ENCODE results near the gene HTRA1. TPM values are rescaled to one million over a fixed set of nuclear protein-coding genes. Genes with fewer than 3 reads are reported as not detected.

Gene HTRA1
- total and polyA plus RNA-seq, 2 of the 4 experiments (the other 2 are of a cell fraction) = 28.5 to 108 TPM

DNA sequence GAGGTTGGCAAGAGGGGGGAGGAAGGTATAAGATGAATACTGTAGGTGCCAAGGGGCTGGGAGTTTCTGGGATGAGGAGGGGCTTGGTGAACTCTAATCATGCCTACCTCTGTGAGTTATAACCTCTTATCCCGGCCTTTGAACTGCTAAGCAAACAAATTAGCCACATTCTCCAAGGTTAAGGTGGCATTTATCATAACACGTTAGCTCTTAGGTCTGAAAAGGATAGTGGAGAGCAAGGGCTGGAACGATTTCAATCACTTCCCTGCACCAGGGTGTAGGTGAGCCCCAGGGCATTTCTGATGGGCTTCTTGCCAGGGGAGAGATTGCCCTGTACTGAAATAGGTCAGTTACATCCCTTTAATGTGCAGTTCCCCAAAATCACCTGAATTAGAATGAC is 70.6 kb downstream of the HTRA1 start:
- dilution Hi-C loops (cut with HindIII; ENCODE audit: low sequenced_read_pairs, unreplicated experiment) = no loop called here

More for the DNA sequence above, 70.6 kb downstream of the HTRA1 start:
- intact Hi-C loops (cut with micrococcal nuclease) = no loop called here
- ChIA-PET CTCF (no interaction called here), POLR2A (ENCODE audit: unreplicated experiment) (no interaction called here)
- H3K4me3 ChIP-seq (ENCODE audit: insufficient read depth, low read depth, low read length) = no peak overlapping the region
- no CpG with 5 or more reads among the region's 3 CpGs for WGBS, 2 experiments (ENCODE audit: extremely low coverage in 2 of 2, insufficient read length in 1 of 2)
- H3K9me1 ChIP-seq (ENCODE audit: insufficient read depth, low read length) = no peaks in the 10 kb centered on the region
- H2BK5ac ChIP-seq (ENCODE audit: low read depth, low read length, poor library complexity, severe bottlenecking) = no peak overlapping the region
- no peak overlapping the region for H3K23ac ChIP-seq (ENCODE audit: low read depth, low read length)
- no peak overlapping the region for H3K9ac ChIP-seq (ENCODE audit: low read depth, low read length)
- in situ Hi-C loops (cut with MboI; ENCODE audit: low sequenced_read_pairs) = no loop called here
- no peak overlapping the region for H2AFZ ChIP-seq (replicated peaks; ENCODE audit: low read length, poor library complexity)
- H3K4ac ChIP-seq (ENCODE audit: low read depth, low read length) = no peak overlapping the region
- no peak overlapping the region for H2BK20ac ChIP-seq (ENCODE audit: low read depth, low read length)
- H3K27me3 ChIP-seq (ENCODE audit: control insufficient read depth, insufficient read depth, low read length) = peaks cover 2% of the 10 kb centered on the region
- no peak overlapping the region for H4K8ac ChIP-seq (ENCODE audit: low read depth in 2 of 2, low read length in 2 of 2)
- no peak overlapping the region for H3K4me2 ChIP-seq (ENCODE audit: low read depth, low read length)
- H4K91ac ChIP-seq (ENCODE audit: insufficient read depth, low read depth, low read length) = no peak overlapping the region
- no peak overlapping the region for H2AK5ac ChIP-seq (ENCODE audit: low read depth, low read length)
- no peak overlapping the region for H4K5ac ChIP-seq (ENCODE audit: low read depth, low read length)
- TF ChIP-seq RAD21 (IDR thresholded peaks at IDR 0.05; ENCODE audit: low read length) (no peak), MAFK (IDR thresholded peaks at IDR 0.05; ENCODE audit: low read depth, low read length) (no peak), MXI1 (IDR thresholded peaks at IDR 0.05; ENCODE audit: borderline replicate concordance, low read depth, low read length) (no peak), CHD1 (IDR thresholded peaks at IDR 0.05; ENCODE audit: low read depth, low read length) (no peak), FOS (IDR thresholded peaks at IDR 0.05; ENCODE audit: low read depth, low read length) (no peak), SMC3 (IDR thresholded peaks at IDR 0.05; ENCODE audit: low read depth, low read length) (no peak), RFX5 (IDR thresholded peaks at IDR 0.05; ENCODE audit: low read depth, low read length) (no peak), RCOR1 (IDR thresholded peaks at IDR 0.05; ENCODE audit: insufficient replicate concordance, low read length) (no peak), MAZ (IDR thresholded peaks at IDR 0.05; ENCODE audit: borderline replicate concordance, low read depth, low read length) (no peak), NFE2L2 (IDR thresholded peaks at IDR 0.05; ENCODE audit: low read depth, low read length) (no peak), CEBPB (IDR thresholded peaks at IDR 0.05; ENCODE audit: low read depth, low read length) (no peak), POLR2A (IDR thresholded peaks at IDR 0.05; ENCODE audit: low read depth, low read length) (no peak)
- TF ChIP-seq, protein P1, sequence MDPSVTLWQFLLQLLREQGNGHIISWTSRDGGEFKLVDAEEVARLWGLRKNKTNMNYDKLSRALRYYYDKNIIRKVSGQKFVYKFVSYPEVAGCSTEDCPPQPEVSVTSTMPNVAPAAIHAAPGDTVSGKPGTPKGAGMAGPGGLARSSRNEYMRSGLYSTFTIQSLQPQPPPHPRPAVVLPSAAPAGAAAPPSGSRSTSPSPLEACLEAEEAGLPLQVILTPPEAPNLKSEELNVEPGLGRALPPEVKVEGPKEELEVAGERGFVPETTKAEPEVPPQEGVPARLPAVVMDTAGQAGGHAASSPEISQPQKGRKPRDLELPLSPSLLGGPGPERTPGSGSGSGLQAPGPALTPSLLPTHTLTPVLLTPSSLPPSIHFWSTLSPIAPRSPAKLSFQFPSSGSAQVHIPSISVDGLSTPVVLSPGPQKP (IDR thresholded peaks at IDR 0.05; ENCODE audit: borderline replicate concordance, low read depth, low read length) = no peak
- TF ChIP-seq, protein P2, sequence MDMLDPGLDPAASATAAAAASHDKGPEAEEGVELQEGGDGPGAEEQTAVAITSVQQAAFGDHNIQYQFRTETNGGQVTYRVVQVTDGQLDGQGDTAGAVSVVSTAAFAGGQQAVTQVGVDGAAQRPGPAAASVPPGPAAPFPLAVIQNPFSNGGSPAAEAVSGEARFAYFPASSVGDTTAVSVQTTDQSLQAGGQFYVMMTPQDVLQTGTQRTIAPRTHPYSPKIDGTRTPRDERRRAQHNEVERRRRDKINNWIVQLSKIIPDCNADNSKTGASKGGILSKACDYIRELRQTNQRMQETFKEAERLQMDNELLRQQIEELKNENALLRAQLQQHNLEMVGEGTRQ (IDR thresholded peaks at IDR 0.05; ENCODE audit: low read depth, low read length) = no peak
- H3K56ac ChIP-seq (ENCODE audit: extremely low read depth, insufficient read depth, low read length) = no peak overlapping the region
- no peak overlapping the region for H3K27ac ChIP-seq (ENCODE audit: insufficient read depth, low read length)
- H2AK9ac ChIP-seq (replicated peaks; ENCODE audit: low read depth, low read length, poor library complexity) = no peak overlapping the region
- H3K14ac ChIP-seq (replicated peaks; ENCODE audit: low read depth, low read length) = no peak overlapping the region
- no peak overlapping the region for H2BK120ac ChIP-seq (ENCODE audit: low read depth, low read length)
- DNase-seq = no peak
- no peaks in the 10 kb centered on the region for H3K4me1 ChIP-seq (ENCODE audit: control insufficient read depth, insufficient read depth, low read length)
- H3K18ac ChIP-seq (ENCODE audit: low read depth, low read length) = no peak overlapping the region
- no TSS peak for BruUV-seq (replicated peaks)
- H3K9me3 ChIP-seq (ENCODE audit: control insufficient read depth, insufficient read depth, low read length) = no peaks in the 10 kb centered on the region
- no peaks in the 10 kb centered on the region for H3K36me3 ChIP-seq (ENCODE audit: control insufficient read depth, insufficient read depth, low read length)
- no peak for ATAC-seq (ENCODE audit: low read depth)
- no peak overlapping the region for H2BK15ac ChIP-seq (ENCODE audit: low read depth, low read length)
- H3K79me1 ChIP-seq (ENCODE audit: low read depth in 1 of 2, low read length in 2 of 2) = no peaks in the 10 kb centered on the region
- H4K20me1 ChIP-seq (ENCODE audit: insufficient read depth, low read length) = no peaks in the 10 kb centered on the region

All from IMR-90 (cell line).